Endothelial cell of umbilical vein (primary cell): ENCODE data around the gene SMAD2. TPM values are rescaled to one million over a fixed set of nuclear protein-coding genes. Genes with fewer than 3 reads are reported as not detected.

Experiments
- BruUV-seq: library from RNA; stranded (reverse); fragments of 400-500 nt; replicated peaks from 2 replicates; lab custom pipeline; 2021; lab: Mats Ljungman, UMichigan
- CTCF ChIA-PET: fragments of 300-600, 350-600 bp; sonication (Branson Sonifier 250); formaldehyde crosslinking; loops from one replicate; lab custom pipeline; 2021; ENCODE audit warnings: antibody characterized with exemption, inconsistent platforms; lab: Charles Lee
- POLR2A ChIA-PET: fragments of 300-600, 350-600 bp; sonication (Branson Sonifier 250); formaldehyde crosslinking; loops from one replicate; lab custom pipeline; 2021; ENCODE audit warnings: antibody characterized with exemption, inconsistent platforms; lab: Charles Lee
- DNase-seq: peaks from one replicate; pipeline ENCODE4 v3.0.0-alpha.2; 2011; ENCODE audit warnings: low read depth, low spot score
- FAIRE-seq: peaks from 2 replicates; lab custom pipeline; 2011; peaks lifted over from hg19 to GRCh38; lab: Jason Lieb, UNC
- H2AFZ ChIP-seq: 2 replicates; pipeline ENCODE4 v1.6.0; 2012; ENCODE audit warnings: low read depth, low read length, control low read depth, inconsistent platforms
- H3K27ac ChIP-seq: 2 replicates; pipeline ENCODE4 v1.5.1; 2011; ENCODE audit warnings: low read depth, mild to moderate bottlenecking, control low read depth, low read length, moderate library complexity; ENCODE audit not compliant: insufficient read depth
- H3K27me3 ChIP-seq, 2 experiments: 2 replicates each; pipeline versions ENCODE4 v1.6.0 to v1.6.1; 2011; ENCODE audit warnings: low read length in 2 of 2, mixed read lengths in 1 of 2; ENCODE audit not compliant: control insufficient read depth in 2 of 2, insufficient read depth in 2 of 2
- H3K36me3 ChIP-seq, 2 experiments: 2 replicates in 1 of 2; 3 replicates in 1 of 2; pipeline ENCODE4 v1.5.1; 2011; ENCODE audit warnings: low read length in 2 of 2, mild to moderate bottlenecking in 1 of 2, moderate library complexity in 1 of 2; ENCODE audit not compliant: control insufficient read depth in 2 of 2, insufficient read depth in 2 of 2; ENCODE audit errors: extremely low read depth in 1 of 2
- H3K4me1 ChIP-seq: 3 replicates; pipeline ENCODE4 v1.5.1; 2011; ENCODE audit warnings: mild to moderate bottlenecking, low read length; ENCODE audit not compliant: control insufficient read depth, insufficient read depth; ENCODE audit errors: extremely low read depth
- H3K4me2 ChIP-seq: 2 replicates; pipeline ENCODE4 v1.6.1; 2011; ENCODE audit warnings: low read length, control low read depth, mixed read lengths; ENCODE audit not compliant: insufficient read depth
- H3K4me3 ChIP-seq, 3 experiments: fragments of 200-600 bp in 1 of 3; sonication (generic), shearing (Covaris generic) in 1 of 3; replicated peaks in 1 of 3; 2 replicates each; pipeline ENCODE4 v1.5.1; 2011 to 2016; ENCODE audit warnings: control low read depth in 3 of 3, low read length in 3 of 3, mild to moderate bottlenecking in 2 of 3, inconsistent platforms in 1 of 3, low read depth in 1 of 3, moderate library complexity in 1 of 3; ENCODE audit not compliant: insufficient read depth in 1 of 3
- H3K79me2 ChIP-seq: 2 replicates; pipeline ENCODE4 v1.6.0; 2012; ENCODE audit warnings: low read length, inconsistent platforms; ENCODE audit not compliant: control insufficient read depth, insufficient read depth
- H3K9ac ChIP-seq: replicated peaks from 2 replicates; pipeline ENCODE3; 2011; ENCODE audit warnings: low read length, control low read depth; ENCODE audit not compliant: insufficient read depth; ENCODE audit errors: extremely low read depth
- H3K9me1 ChIP-seq: replicated peaks from 3 replicates; pipeline ENCODE4 v1.6.0; 2011; ENCODE audit warnings: mild to moderate bottlenecking, low read length; ENCODE audit not compliant: control insufficient read depth, insufficient read depth; ENCODE audit errors: extremely low read depth
- H3K9me3 ChIP-seq: replicated peaks from 2 replicates; pipeline ENCODE4 v1.5.1; 2012; ENCODE audit warnings: low read length, inconsistent platforms; ENCODE audit not compliant: control insufficient read depth, insufficient read depth
- H4K20me1 ChIP-seq: replicated peaks from 2 replicates; pipeline ENCODE3; 2011; ENCODE audit warnings: mild to moderate bottlenecking, low read length; ENCODE audit not compliant: control insufficient read depth, insufficient read depth; ENCODE audit errors: extremely low read depth
- CTCF ChIP-seq, 2 donors: IDR thresholded peaks; 1 replicate in 1 of 2; 2 replicates in 1 of 2; pipeline ENCODE4 v1.5.1; 2011; ENCODE audit warnings: low read length in 2 of 2, mild to moderate bottlenecking in 2 of 2, moderate library complexity in 2 of 2, control low read depth in 1 of 2, inconsistent platforms in 1 of 2, low read depth in 1 of 2; ENCODE audit not compliant: insufficient read depth in 1 of 2; ENCODE audit errors: extremely low read depth in 1 of 2
- EZH2 ChIP-seq: IDR thresholded peaks from 2 replicates; pipeline ENCODE4 v1.6.1; 2012; ENCODE audit warnings: borderline replicate concordance, low read depth, mild to moderate bottlenecking, moderate library complexity, low read length, inconsistent platforms; ENCODE audit not compliant: severe bottlenecking
- FOS ChIP-seq: IDR thresholded peaks from 2 replicates; pipeline ENCODE4 v1.6.1; 2011; ENCODE audit warnings: mild to moderate bottlenecking, low read length, moderate library complexity, borderline replicate concordance; ENCODE audit not compliant: insufficient read depth
- GATA2 ChIP-seq: IDR thresholded peaks from 2 replicates; pipeline ENCODE4 v1.7.0; 2011; ENCODE audit warnings: low read depth, mild to moderate bottlenecking, moderate library complexity, mixed read lengths, low read length; ENCODE audit not compliant: insufficient read length, insufficient read depth
- JUN ChIP-seq: IDR thresholded peaks from 2 replicates; pipeline ENCODE4 v1.6.1; 2011; ENCODE audit warnings: borderline replicate concordance, low read depth; ENCODE audit not compliant: insufficient read length, insufficient read depth
- MAX ChIP-seq: IDR thresholded peaks from 2 replicates; pipeline ENCODE4 v1.6.1; 2011; ENCODE audit not compliant: insufficient read depth, insufficient read length
- MYC ChIP-seq: IDR thresholded peaks from one replicate; pipeline ENCODE4 v1.6.1; 2011; ENCODE audit warnings: mild to moderate bottlenecking, low read depth, low read length
- POLR2A ChIP-seq: IDR thresholded peaks from 2 replicates; pipeline ENCODE4 v1.6.1; 2012; ENCODE audit warnings: low read depth, mild to moderate bottlenecking, control low read depth, low read length
- POLR2AphosphoS5 ChIP-seq: IDR thresholded peaks from 2 replicates; pipeline ENCODE4 v1.6.1; 2012; ENCODE audit warnings: low read depth, mild to moderate bottlenecking, control low read depth, low read length, moderate library complexity; ENCODE audit not compliant: insufficient read depth
- dilution Hi-C: fragments of 300-500 bp; cut with MboI; formaldehyde crosslinking; loops from one replicate; pipeline ENCODE4 v1.15.0; 2019; ENCODE audit warnings: low sequenced_read_pairs; ENCODE audit not compliant: extremely low pct_ligation_motif_present
- intact Hi-C: fragments of 100-400 bp; cut with micrococcal nuclease; formaldehyde crosslinking; loops from one replicate; pipeline ENCODE4 v1.10.0; 2022
- polyA plus RNA-seq, 4 experiments: library from polyadenylated mRNA; depleted of rRNA in 3 of 4; stranded (reverse) in 3 of 4; unstranded in 1 of 4; fragments of >200 nt; gene quantifications; 2 replicates each; pipeline versions ENCODE4 v1.2.1 to v1.2.3, GENCODE V29; 2011 to 2012; ENCODE audit warnings: missing spikeins in 1 of 4
- total RNA-seq: library from RNA; stranded (reverse); gene quantifications from 2 replicates; pipeline ENCODE4 v1.2.3, GENCODE V29; 2021

SMAD2 gene
- total and polyA plus RNA-seq, 2 donors (not counting 3 experiments of a cell fraction or from before 2014, with no cell fraction given) = 40.3 to 123 TPM

GRCh38 chr18:47881752-47882455 is 48.6 kb downstream of the SMAD2 start:
- Histone ChIP-seq H3K79me2 (peaks cover 28% of the 10 kb centered on the region), H3K4me1 (no peaks in the 10 kb centered on the region), H3K27ac (no peak overlapping the region), H3K36me3 (peaks cover 0 to 2% of the 10 kb centered on the region in 2 experiments), H3K4me3 (no peak overlapping the region), H3K9me1 (no peaks in the 10 kb centered on the region), H3K4me2 (no peak overlapping the region), H4K20me1 (peaks cover 3% of the 10 kb centered on the region), H3K27me3 (no peaks in the 10 kb centered on the region), H2AFZ (no peak overlapping the region), H3K9ac (no peak overlapping the region), H3K9me3 (no peaks in the 10 kb centered on the region)
- POLR2A ChIA-PET = no interaction called here
- CTCF ChIA-PET = no interaction called here
- no TSS peak for BruUV-seq
- DNase-seq (no peak), FAIRE-seq (no peak)
- dilution Hi-C loops = no loop called here
- TF ChIP-seq MAX (no peak), POLR2A (no peak), EZH2 (no peak), JUN (no peak), CTCF (IDR thresholded peaks at IDR 0.05; ENCODE audit: extremely low read depth in 1 of 2, insufficient read depth in 1 of 2, low read depth in 1 of 2, low read length in 2 of 2) (no peak), GATA2 (no peak), POLR2AphosphoS5 (no peak), MYC (no peak), FOS (no peak)
- intact Hi-C loops = no loop called here
